NCI-H2227 (cell line): Measurements from ENCODE around the gene AGAP4.
"Not testable (repeated sequence)": the region's sequence is repeated elsewhere in the genome, so short reads cannot be mapped to it uniquely, and the experiment has no call there.

ENCODE experiments used
- DNase-seq: peaks from one replicate; lab custom pipeline; 2025; ENCODE audit not compliant: unreplicated experiment; lab: John Stamatoyannopoulos, UW

The AGAP4 gene

GRCh38 chr10:45790694-45791426 is 56.4 kb downstream of the AGAP4 start:
- not testable (repeated sequence) for DNase-seq

- not testable (repeated sequence) for DNase-seq
These were observed 57.3 kb downstream of the AGAP4 start for GRCh38 chr10:45789991-45790390.

DNA sequence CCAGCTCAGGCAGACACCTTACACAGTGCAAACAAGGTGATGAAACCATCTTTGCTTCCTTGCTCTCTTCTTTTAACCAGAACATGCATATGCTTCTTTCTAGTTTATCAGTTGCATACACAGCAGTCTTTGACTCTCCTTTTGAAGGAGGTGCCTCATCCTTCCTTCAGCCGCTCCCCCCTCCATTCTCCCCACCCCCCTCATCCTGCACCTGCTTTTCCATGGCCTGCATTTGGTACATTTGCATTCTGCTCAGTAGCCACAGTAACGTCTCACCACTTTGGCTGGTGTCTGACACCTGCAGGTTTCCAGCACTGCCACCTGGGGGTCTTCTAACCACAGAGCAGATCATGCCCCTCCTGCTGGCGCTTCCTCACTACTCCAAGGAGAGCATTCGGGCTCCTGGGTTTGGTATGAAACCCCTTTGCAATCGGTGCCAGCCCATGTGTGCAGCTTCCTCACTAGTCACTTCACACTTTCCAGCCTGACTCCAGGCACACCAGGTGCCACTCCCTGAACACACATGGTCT is 60.0 kb downstream of the AGAP4 start:
- DNase-seq: not testable (repeated sequence)

DNA sequence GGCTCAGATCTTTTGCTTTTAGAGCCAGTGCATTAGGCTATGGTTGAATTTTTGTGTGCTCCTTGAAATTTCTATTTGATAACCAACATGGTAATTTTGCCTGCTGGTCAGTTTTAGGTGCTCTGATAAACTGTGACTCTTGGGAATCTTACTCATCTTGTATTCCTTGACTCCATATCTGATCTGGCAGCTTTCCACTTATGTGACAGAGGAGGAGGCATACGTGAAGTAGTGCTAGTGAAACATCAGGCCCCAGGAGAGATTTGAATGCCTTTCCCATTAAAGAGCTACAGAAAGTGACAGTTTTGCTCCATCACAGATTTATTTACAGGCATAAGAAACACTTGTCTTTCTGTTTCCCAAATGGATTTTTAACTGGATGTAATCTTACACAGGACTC is 61.1 kb downstream of the AGAP4 start:
- DNase-seq: not testable (repeated sequence)
